ENCODE data around the gene NEURL1B.

GRCh38 chr5:172660974-172661373, 19.9 kb downstream of the NEURL1B start:
- TF ChIP-seq USF2 (IDR thresholded peaks at IDR 0.05; ENCODE audit: borderline replicate concordance, low read depth, low read length) (no peak), SMC3 (IDR thresholded peaks at IDR 0.05; ENCODE audit: low read depth, low read length) (no peak), MAX (IDR thresholded peaks at IDR 0.05; ENCODE audit: low read depth) (no peak), CHD2 (IDR thresholded peaks at IDR 0.05; ENCODE audit: low read length, partially characterized antibody) (no peak), EP300 (IDR thresholded peaks at IDR 0.05; ENCODE audit: borderline replicate concordance in 1 of 2, low read depth in 1 of 2, low read length in 1 of 2) (no peak)
